Measurements from ENCODE around the gene CAVIN4.

CAVIN4 gene

DNA sequence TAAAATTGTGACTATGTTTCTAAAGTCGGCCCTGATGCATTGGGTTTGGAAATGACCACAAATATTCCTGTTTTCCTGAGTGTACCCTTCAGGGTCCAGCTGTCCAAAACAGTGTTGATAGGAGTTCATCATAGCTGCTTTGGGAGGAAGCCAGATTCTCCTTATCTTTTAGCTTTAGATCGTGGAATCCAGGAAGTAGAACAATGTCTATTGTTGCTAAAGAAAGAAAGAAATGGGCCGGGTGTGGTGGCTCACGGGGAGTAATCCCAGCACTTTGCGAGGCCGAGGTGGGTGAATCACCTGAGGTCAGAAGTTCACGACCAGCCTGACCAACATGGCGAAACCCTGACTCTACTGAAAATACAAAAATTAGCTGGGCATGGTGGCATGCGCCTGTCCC, 9.5 kb downstream of the CAVIN4 start:
- no peaks in the 10 kb centered on the region for H3K4me1 ChIP-seq (ENCODE audit: control insufficient read depth, insufficient read depth, low read length, poor library complexity, severe bottlenecking)
- DNase-seq = no peak
- no peaks in the 10 kb centered on the region for H3K36me3 ChIP-seq (ENCODE audit: control insufficient read depth, insufficient read depth, low read length)
- no peaks in the 10 kb centered on the region for H3K27me3 ChIP-seq (replicated peaks; ENCODE audit: control insufficient read depth, insufficient read depth, low read length, poor library complexity, severe bottlenecking)
- H3K9me3 ChIP-seq (ENCODE audit: control insufficient read depth, low read length) = no peaks in the 10 kb centered on the region
- H3K4me3 ChIP-seq (ENCODE audit: insufficient read depth, low read depth, low read length, poor library complexity, severe bottlenecking) = no peak overlapping the region
- no peak overlapping the region for H3K27ac ChIP-seq (ENCODE audit: insufficient read depth, low read length, poor library complexity, severe bottlenecking)

DNA sequence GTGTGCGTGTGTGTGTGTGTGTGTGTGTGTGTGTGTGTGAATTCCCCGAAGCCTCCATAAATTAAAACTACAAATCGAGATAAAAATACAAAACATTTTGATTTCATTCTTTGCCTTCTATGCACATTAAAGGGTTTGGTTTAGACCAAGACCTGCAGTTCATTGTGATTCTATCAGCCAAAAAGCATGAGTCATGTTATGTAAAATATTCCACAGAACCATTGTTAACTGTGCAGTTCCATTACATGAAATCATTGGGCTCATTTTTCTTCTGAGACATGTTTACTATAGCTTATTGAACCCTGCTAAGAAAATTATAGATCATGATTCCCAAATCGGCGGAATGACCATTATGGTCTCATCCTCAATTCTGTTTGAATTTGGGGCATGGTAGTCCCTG, 11.7 kb downstream of the CAVIN4 start:
- no peaks in the 10 kb centered on the region for H3K9me3 ChIP-seq (ENCODE audit: control insufficient read depth, low read length)
- H3K36me3 ChIP-seq (ENCODE audit: control insufficient read depth, insufficient read depth, low read length) = no peaks in the 10 kb centered on the region
- H3K27me3 ChIP-seq (replicated peaks; ENCODE audit: control insufficient read depth, insufficient read depth, low read length, poor library complexity, severe bottlenecking) = no peaks in the 10 kb centered on the region
- H3K4me3 ChIP-seq (ENCODE audit: insufficient read depth, low read depth, low read length, poor library complexity, severe bottlenecking) = no peak overlapping the region
- DNase-seq = no peak
- no peaks in the 10 kb centered on the region for H3K4me1 ChIP-seq (ENCODE audit: control insufficient read depth, insufficient read depth, low read length, poor library complexity, severe bottlenecking)
- no peak overlapping the region for H3K27ac ChIP-seq (ENCODE audit: insufficient read depth, low read length, poor library complexity, severe bottlenecking)

DNA sequence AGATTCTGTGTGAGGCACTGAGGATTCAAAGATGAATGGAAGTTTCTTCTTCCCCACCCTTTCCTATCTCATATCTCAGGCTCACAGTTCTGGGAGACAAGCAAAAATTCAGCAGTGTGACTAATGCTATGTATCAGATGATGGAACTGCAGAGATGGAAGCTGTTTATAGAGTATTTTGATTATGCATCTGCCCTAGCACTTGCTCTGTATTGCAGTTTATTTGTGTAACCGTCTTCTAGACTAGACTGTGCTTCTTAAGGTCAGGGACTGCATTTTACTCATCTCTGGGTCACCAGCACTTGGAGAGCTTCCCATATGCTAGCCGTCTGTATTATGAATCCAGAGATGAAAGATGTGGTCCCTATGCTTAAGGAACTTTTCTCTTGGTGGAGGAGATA, 12.6 kb downstream of the CAVIN4 start:
- no peak for DNase-seq
- H3K27me3 ChIP-seq (replicated peaks; ENCODE audit: control insufficient read depth, insufficient read depth, low read length, poor library complexity, severe bottlenecking) = no peaks in the 10 kb centered on the region
- no peaks in the 10 kb centered on the region for H3K9me3 ChIP-seq (ENCODE audit: control insufficient read depth, low read length)
- no peak overlapping the region for H3K4me3 ChIP-seq (ENCODE audit: insufficient read depth, low read depth, low read length, poor library complexity, severe bottlenecking)
- no peaks in the 10 kb centered on the region for H3K4me1 ChIP-seq (ENCODE audit: control insufficient read depth, insufficient read depth, low read length, poor library complexity, severe bottlenecking)
- H3K36me3 ChIP-seq (ENCODE audit: control insufficient read depth, insufficient read depth, low read length) = no peaks in the 10 kb centered on the region
- H3K27ac ChIP-seq (ENCODE audit: insufficient read depth, low read length, poor library complexity, severe bottlenecking) = no peak overlapping the region

DNA sequence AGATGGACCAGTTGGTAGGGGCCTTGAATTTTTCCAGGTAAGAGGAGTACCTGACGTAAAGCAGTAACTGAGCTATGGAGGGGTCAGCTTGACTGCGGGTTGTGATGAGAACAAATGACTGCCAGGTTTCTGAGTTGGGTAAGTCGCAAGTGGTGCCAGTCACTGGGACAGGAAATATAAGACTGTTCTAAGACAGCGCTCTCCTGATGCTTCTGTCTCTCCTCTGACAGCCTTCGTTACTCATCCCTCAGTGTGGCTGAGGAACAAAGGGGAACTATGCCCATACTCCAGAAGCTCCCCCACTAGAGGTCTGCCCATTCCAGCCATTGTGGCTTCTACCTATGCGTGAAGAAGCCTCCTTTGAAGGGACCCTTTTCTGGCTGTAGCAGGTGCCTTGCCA, 13.3 kb downstream of the CAVIN4 start:
- Histone ChIP-seq H3K36me3 (ENCODE audit: control insufficient read depth, insufficient read depth, low read length) (no peaks in the 10 kb centered on the region), H3K27ac (ENCODE audit: insufficient read depth, low read length, poor library complexity, severe bottlenecking) (no peak overlapping the region), H3K9me3 (ENCODE audit: control insufficient read depth, low read length) (no peaks in the 10 kb centered on the region), H3K4me1 (ENCODE audit: control insufficient read depth, insufficient read depth, low read length, poor library complexity, severe bottlenecking) (no peaks in the 10 kb centered on the region), H3K4me3 (ENCODE audit: insufficient read depth, low read depth, low read length, poor library complexity, severe bottlenecking) (no peak overlapping the region), H3K27me3 (replicated peaks; ENCODE audit: control insufficient read depth, insufficient read depth, low read length, poor library complexity, severe bottlenecking) (no peaks in the 10 kb centered on the region)
- no peak for DNase-seq

DNA sequence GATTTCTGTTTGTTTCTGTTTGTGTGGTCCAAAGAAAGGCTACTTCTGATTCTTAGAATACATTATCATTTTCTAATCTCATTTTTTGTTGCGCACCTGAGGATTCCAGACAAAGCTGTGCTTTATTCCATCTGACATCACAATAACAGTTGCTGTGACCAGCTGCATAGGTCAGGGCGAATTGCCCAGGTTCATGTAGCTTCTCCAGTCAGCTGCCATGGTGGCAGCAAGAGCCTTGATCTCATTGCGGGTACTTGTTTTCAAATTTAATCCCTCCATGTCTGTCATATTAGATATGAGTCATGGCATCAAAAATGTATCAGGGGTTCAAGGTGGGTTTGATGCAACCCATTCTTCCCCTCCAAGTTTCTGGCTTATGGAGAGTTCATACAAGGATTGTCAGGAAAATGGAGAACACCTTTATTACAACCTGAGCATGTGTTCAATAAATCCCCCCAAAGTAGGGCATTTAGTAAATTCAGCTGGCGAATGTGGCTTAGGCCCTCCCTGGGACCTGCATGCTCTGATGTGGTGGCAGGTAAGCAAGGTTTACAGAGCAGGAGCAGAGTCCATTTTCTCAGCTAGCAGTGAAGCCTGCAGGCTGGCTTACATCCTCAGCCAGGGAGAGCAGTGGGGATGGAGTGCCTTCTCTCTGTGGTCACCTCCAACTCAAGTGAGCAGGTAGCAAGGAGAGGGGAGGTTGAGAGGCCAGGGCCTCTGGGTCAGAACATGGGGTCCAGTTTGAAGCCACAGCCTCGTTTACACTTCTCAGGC, 13.9 kb downstream of the CAVIN4 start:
- Histone ChIP-seq H3K4me3 (ENCODE audit: insufficient read depth, low read depth, low read length, poor library complexity, severe bottlenecking) (no peak overlapping the region), H3K4me1 (ENCODE audit: control insufficient read depth, insufficient read depth, low read length, poor library complexity, severe bottlenecking) (no peaks in the 10 kb centered on the region), H3K9me3 (ENCODE audit: control insufficient read depth, low read length) (no peaks in the 10 kb centered on the region), H3K27ac (ENCODE audit: insufficient read depth, low read length, poor library complexity, severe bottlenecking) (no peak overlapping the region), H3K27me3 (replicated peaks; ENCODE audit: control insufficient read depth, insufficient read depth, low read length, poor library complexity, severe bottlenecking) (no peaks in the 10 kb centered on the region), H3K36me3 (ENCODE audit: control insufficient read depth, insufficient read depth, low read length) (no peaks in the 10 kb centered on the region)
- no peak for DNase-seq

DNA sequence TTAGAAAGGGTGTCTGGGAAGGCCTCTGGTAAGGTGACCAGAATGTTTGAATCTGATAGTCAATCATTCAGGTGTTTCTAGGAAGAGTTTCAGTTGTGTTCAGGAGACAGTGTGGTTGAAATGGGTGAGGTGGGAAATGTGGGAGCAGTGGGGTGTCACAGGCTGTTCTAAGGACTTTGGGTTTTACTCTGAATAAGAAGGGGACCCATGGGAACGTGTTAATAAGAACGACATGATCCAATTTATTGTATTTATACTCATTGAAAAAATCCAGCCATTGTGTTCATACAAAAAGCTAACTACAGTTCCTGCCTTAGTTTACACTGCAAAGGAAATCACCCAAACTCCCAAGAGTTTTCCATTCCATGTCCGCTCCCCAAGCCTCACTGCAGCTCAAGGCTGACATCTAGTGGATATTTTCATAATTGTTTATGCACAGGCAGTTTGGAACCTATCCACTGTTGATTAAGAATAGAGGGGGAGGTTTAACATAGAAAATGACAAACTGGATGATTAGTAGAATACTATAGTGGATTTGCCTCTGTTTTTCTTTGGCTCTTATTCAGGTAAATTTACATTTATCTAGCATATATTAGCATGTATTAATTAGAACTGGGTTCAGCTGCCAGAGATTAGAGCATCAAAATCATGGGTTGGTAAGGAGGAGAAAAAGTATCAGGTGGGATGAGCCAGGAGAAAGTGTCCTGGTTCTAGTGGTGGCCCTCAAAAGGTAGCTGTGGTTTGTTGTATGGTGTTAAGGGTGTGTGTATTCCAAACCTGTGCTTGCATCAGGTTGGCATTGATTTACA, 17.7 kb downstream of the CAVIN4 start:
- Histone ChIP-seq H3K27ac (ENCODE audit: insufficient read depth, low read length, poor library complexity, severe bottlenecking) (no peak overlapping the region), H3K9me3 (ENCODE audit: control insufficient read depth, low read length) (no peaks in the 10 kb centered on the region), H3K36me3 (ENCODE audit: control insufficient read depth, insufficient read depth, low read length) (no peaks in the 10 kb centered on the region), H3K27me3 (replicated peaks; ENCODE audit: control insufficient read depth, insufficient read depth, low read length, poor library complexity, severe bottlenecking) (no peaks in the 10 kb centered on the region), H3K4me1 (ENCODE audit: control insufficient read depth, insufficient read depth, low read length, poor library complexity, severe bottlenecking) (no peaks in the 10 kb centered on the region), H3K4me3 (ENCODE audit: insufficient read depth, low read depth, low read length, poor library complexity, severe bottlenecking) (no peak overlapping the region)
- DNase-seq = no peak

DNA sequence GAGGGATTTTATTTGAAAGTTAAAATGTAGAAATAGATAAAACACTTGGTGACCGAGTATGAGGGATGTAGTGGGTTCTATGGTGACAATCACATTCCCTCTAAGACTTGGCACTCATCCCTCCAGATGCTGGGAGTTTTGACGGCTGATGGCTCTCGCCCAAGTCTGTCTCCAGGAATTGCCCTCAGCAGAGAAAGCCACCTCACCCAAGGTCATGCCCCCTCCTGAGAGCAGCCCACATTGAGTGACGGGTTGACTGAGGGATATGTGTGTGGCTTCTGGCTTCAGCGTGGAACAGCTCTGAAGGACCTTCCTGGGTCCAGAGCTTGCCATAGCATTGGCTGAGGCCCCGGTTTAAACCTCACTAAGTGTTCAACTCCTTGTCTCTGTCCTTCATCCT, 19.4 kb downstream of the CAVIN4 start:
- Histone ChIP-seq H3K27ac (ENCODE audit: insufficient read depth, low read length, poor library complexity, severe bottlenecking) (no peak overlapping the region), H3K4me3 (ENCODE audit: insufficient read depth, low read depth, low read length, poor library complexity, severe bottlenecking) (no peak overlapping the region), H3K4me1 (ENCODE audit: control insufficient read depth, insufficient read depth, low read length, poor library complexity, severe bottlenecking) (no peaks in the 10 kb centered on the region), H3K36me3 (ENCODE audit: control insufficient read depth, insufficient read depth, low read length) (no peaks in the 10 kb centered on the region), H3K27me3 (replicated peaks; ENCODE audit: control insufficient read depth, insufficient read depth, low read length, poor library complexity, severe bottlenecking) (no peaks in the 10 kb centered on the region), H3K9me3 (ENCODE audit: control insufficient read depth, low read length) (no peaks in the 10 kb centered on the region)
- no peak for DNase-seq

DNA sequence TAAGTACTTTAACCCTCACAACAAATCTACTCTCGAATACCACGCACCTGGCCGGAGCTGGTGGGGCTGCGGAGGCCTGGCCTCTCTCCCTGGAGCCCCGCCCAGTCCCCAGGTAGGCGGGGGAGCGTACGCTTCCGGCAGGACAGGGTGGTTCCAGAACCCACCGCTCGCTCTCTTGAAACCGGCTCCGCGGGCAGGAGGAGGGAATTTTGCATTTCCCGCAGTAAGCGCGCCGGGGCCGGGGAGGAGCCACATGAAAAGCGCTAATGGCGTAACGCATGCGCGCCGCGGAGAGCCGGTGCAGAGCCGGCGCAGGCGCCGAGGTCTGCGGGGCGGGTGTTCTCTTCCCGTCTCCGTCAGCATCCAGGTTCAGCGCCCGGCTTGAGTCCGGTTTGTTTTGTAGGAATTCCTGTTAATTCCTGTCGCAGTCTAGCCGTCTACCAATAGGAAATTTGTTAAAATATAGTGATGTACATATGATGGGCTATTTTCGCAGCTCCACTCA, 20.8 kb downstream of the CAVIN4 start:
- no peaks in the 10 kb centered on the region for H3K27me3 ChIP-seq (replicated peaks; ENCODE audit: control insufficient read depth, insufficient read depth, low read length, poor library complexity, severe bottlenecking)
- no peak overlapping the region for H3K27ac ChIP-seq (ENCODE audit: insufficient read depth, low read length, poor library complexity, severe bottlenecking)
- H3K4me1 ChIP-seq (ENCODE audit: control insufficient read depth, insufficient read depth, low read length, poor library complexity, severe bottlenecking) = no peaks in the 10 kb centered on the region
- DNase-seq = peak; percentile 67 to 76 (median 68)
- no peaks in the 10 kb centered on the region for H3K9me3 ChIP-seq (ENCODE audit: control insufficient read depth, low read length)
- H3K36me3 ChIP-seq (ENCODE audit: control insufficient read depth, insufficient read depth, low read length) = no peaks in the 10 kb centered on the region
- H3K4me3 ChIP-seq (ENCODE audit: insufficient read depth, low read depth, low read length, poor library complexity, severe bottlenecking) = peak overlapping the region; percentile 55

DNA sequence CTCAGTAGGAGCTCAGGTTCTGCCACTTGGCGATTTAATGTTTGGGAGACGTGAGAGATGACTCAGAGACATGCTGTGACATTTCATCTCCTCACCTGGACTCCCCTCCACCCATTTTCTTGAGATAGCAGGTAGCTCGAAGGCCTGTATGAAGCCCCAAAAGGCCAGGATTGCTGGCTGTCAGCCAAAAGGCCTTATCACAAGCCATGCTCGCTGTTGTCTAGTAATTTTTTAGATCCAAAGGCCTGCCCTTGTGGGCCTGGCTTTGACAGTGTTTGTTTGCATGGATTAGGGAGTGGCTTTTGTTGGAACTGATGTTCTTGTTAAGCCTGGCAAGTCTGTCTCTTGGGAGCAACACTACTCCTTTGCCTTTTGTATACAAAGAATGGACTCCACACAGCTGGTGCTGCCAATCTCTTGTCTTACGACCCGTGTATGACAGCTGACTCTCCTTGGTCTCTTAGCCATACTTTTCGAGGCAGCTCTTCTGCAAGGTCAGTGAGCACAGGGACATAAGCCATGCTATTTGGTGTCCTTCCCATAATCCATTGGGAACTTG, 22.7 kb downstream of the CAVIN4 start:
- Histone ChIP-seq H3K4me1 (ENCODE audit: control insufficient read depth, insufficient read depth, low read length, poor library complexity, severe bottlenecking) (no peaks in the 10 kb centered on the region), H3K27me3 (replicated peaks; ENCODE audit: control insufficient read depth, insufficient read depth, low read length, poor library complexity, severe bottlenecking) (no peaks in the 10 kb centered on the region), H3K9me3 (ENCODE audit: control insufficient read depth, low read length) (no peaks in the 10 kb centered on the region), H3K27ac (ENCODE audit: insufficient read depth, low read length, poor library complexity, severe bottlenecking) (no peak overlapping the region), H3K36me3 (ENCODE audit: control insufficient read depth, insufficient read depth, low read length) (no peaks in the 10 kb centered on the region), H3K4me3 (ENCODE audit: insufficient read depth, low read depth, low read length, poor library complexity, severe bottlenecking) (no peak overlapping the region)
- DNase-seq = no peak

DNA sequence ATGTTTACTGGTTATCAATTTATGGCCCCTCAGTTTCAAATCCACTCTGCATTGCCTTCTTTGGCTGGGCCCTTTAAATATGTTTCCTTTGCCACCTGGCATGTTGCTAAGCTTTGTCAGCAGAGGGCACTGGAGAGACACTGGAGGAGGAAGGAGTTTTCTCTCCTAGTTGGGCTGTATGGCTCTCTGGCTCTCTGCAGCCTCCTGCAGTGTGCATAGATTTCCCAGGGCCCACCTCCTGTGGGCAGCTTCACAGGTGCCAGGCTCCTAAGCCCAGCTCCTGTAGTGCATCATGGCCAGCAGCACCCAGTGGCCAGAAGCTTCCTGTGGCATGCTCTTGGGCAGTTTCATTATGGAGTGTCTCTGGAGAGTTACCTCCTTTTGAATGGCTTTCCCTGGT, 23.3 kb downstream of the CAVIN4 start:
- no peak overlapping the region for H3K4me3 ChIP-seq (ENCODE audit: insufficient read depth, low read depth, low read length, poor library complexity, severe bottlenecking)
- no peaks in the 10 kb centered on the region for H3K36me3 ChIP-seq (ENCODE audit: control insufficient read depth, insufficient read depth, low read length)
- no peaks in the 10 kb centered on the region for H3K4me1 ChIP-seq (ENCODE audit: control insufficient read depth, insufficient read depth, low read length, poor library complexity, severe bottlenecking)
- no peaks in the 10 kb centered on the region for H3K27me3 ChIP-seq (replicated peaks; ENCODE audit: control insufficient read depth, insufficient read depth, low read length, poor library complexity, severe bottlenecking)
- no peak for DNase-seq
- no peaks in the 10 kb centered on the region for H3K9me3 ChIP-seq (ENCODE audit: control insufficient read depth, low read length)
- H3K27ac ChIP-seq (ENCODE audit: insufficient read depth, low read length, poor library complexity, severe bottlenecking) = no peak overlapping the region

Measured in effector memory CD4-positive, alpha-beta T cell (primary cell).